GM18861 (cell line): ENCODE measurements around the gene CCNY.

Experiments
- ATAC-seq: cut with Tn5 transposase; IDR thresholded peaks from one replicate; pipeline ENCODE4 v1.9.1; 2021; ENCODE audit not compliant: unreplicated experiment

CCNY gene

GRCh38 chr10:35379226-35380137 is 43.2 kb downstream of the CCNY start:
- ATAC-seq, result peak; percentile 90

- no peak for ATAC-seq
These were observed 45.8 kb downstream of the CCNY start for GRCh38 chr10:35382096-35382495.

GRCh38 chr10:35384265-35384868 is 48.1 kb downstream of the CCNY start:
- ATAC-seq, result no peak

- no peak for ATAC-seq
These were observed 50.4 kb downstream of the CCNY start for GRCh38 chr10:35386594-35387174.

- ATAC-seq, result no peak
These were observed 51.5 kb downstream of the CCNY start for GRCh38 chr10:35387768-35388167.

GRCh38 chr10:35388197-35388596 is 51.9 kb downstream of the CCNY start:
- ATAC-seq, result no peak

GRCh38 chr10:35388682-35389081 is 52.4 kb downstream of the CCNY start:
- ATAC-seq, result no peak

GRCh38 chr10:35390161-35390840 is 54.0 kb downstream of the CCNY start:
- ATAC-seq, result no peak

- no peak for ATAC-seq
These were observed 54.5 kb downstream of the CCNY start for GRCh38 chr10:35390843-35391152.

GRCh38 chr10:35391153-35391953 is 55.0 kb downstream of the CCNY start:
- no peak for ATAC-seq

GRCh38 chr10:35391954-35392262 is 55.6 kb downstream of the CCNY start:
- no peak for ATAC-seq

GRCh38 chr10:35392482-35393228 is 56.3 kb downstream of the CCNY start:
- no peak for ATAC-seq

- no peak for ATAC-seq
These were observed 58.1 kb downstream of the CCNY start for GRCh38 chr10:35394411-35394851.

GRCh38 chr10:35394934-35395333 is 58.6 kb downstream of the CCNY start:
- no peak for ATAC-seq

- ATAC-seq, result no peak
These were observed 60.5 kb downstream of the CCNY start for GRCh38 chr10:35396560-35397434.

- no peak for ATAC-seq
These were observed 61.6 kb downstream of the CCNY start for GRCh38 chr10:35397953-35398352.

- ATAC-seq, result no peak
These were observed 62.0 kb downstream of the CCNY start for GRCh38 chr10:35398355-35398754.

- ATAC-seq, result no peak
These were observed 62.6 kb downstream of the CCNY start for GRCh38 chr10:35398908-35399307.

- no peak for ATAC-seq
These were observed 63.2 kb downstream of the CCNY start for GRCh38 chr10:35399414-35400009.
